ENCODE data around the gene NTRK3. TPM values are rescaled to one million over a fixed set of nuclear protein-coding genes. Genes with fewer than 3 reads are reported as not detected.

Gene NTRK3
- total RNA-seq, 3 donors from 2014 or later (not counting 1 experiment from before 2014, with no cell fraction given) = not detected

DNA sequence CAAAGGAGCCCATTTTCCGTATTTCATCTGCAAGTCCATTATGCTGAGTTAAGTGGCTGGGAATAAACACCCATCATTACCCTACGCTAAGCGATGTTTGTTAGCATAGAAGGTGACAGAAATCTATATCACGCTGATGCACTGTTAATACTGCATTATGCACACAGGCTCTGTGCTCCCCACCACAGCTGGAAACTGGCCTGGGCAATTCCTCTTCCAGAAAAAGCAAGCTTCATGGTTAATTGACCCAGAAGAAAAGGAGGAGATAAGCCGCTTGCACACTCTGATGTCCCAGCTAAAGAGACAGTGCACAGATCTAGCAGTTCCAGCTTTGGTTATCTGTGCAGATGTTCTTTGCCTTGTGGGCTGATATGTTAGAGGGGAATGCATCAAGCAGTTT, 232.6 kb downstream of the NTRK3 start:
- Mint-ChIP-seq H3K4me3 (no peak overlapping the region), H3K36me3 (no peaks in the 10 kb centered on the region), H3K9me3 (peaks cover 4 to 6% of the 10 kb centered on the region in 2 donors), H3K27me3 (ENCODE audit: low read depth in 2 of 2) (no peaks in the 10 kb centered on the region), H3K27ac (no peak overlapping the region), H3K4me1 (no peaks in the 10 kb centered on the region)
- no peak for DNase-seq
- Histone ChIP-seq H3K36me3 (ENCODE audit: control insufficient read depth, insufficient read depth, low read length) (no peaks in the 10 kb centered on the region), H3K4me1 (ENCODE audit: control insufficient read depth, insufficient read depth, low read length) (no peaks in the 10 kb centered on the region), H3K27me3 (ENCODE audit: control insufficient read depth, insufficient read depth, low read length) (no peaks in the 10 kb centered on the region), H3K9me3 (ENCODE audit: control insufficient read depth, insufficient read depth, low read length) (no peaks in the 10 kb centered on the region), H3K27ac (ENCODE audit: low read length) (no peak overlapping the region), H3K4me3 (ENCODE audit: low read length) (no peak overlapping the region)
- ATAC-seq = no peak
- WGBS (ENCODE audit: insufficient coverage) = 92% methylated on average over 5 of the region's 5 CpGs
- TF ChIP-seq, protein P1, sequence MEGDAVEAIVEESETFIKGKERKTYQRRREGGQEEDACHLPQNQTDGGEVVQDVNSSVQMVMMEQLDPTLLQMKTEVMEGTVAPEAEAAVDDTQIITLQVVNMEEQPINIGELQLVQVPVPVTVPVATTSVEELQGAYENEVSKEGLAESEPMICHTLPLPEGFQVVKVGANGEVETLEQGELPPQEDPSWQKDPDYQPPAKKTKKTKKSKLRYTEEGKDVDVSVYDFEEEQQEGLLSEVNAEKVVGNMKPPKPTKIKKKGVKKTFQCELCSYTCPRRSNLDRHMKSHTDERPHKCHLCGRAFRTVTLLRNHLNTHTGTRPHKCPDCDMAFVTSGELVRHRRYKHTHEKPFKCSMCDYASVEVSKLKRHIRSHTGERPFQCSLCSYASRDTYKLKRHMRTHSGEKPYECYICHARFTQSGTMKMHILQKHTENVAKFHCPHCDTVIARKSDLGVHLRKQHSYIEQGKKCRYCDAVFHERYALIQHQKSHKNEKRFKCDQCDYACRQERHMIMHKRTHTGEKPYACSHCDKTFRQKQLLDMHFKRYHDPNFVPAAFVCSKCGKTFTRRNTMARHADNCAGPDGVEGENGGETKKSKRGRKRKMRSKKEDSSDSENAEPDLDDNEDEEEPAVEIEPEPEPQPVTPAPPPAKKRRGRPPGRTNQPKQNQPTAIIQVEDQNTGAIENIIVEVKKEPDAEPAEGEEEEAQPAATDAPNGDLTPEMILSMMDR (IDR thresholded peaks at IDR 0.05) = no peak
- intact Hi-C loops (cut with micrococcal nuclease) = no loop called here

DNA sequence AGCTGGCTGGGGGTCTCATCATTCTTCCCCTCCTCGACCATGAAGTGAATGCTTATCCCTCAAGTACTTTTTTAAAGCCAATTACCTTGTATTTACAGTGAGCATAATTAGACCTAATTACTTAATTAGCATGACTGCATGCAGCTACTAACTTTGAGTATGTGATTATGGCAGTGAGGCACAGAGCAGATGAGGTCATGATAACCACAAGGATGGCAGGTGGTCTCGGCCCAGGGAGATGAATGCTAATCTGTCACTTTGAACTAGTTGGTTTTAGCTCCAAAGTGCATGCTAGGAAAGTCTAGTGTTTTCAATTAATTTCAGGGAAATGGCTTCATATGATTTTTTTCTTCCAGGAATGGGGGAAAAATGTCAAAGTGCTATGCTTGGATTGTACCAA, 233.8 kb downstream of the NTRK3 start:
- no peak overlapping the region for H3K27ac Mint-ChIP-seq
- H3K4me3 ChIP-seq (ENCODE audit: low read length) = no peak overlapping the region
- intact Hi-C loops (cut with micrococcal nuclease) = no loop called here
- H3K9me3 Mint-ChIP-seq = peaks cover 4% of the 10 kb centered on the region in 2 donors
- no peak overlapping the region for H3K4me3 Mint-ChIP-seq
- ATAC-seq = no peak
- H3K36me3 Mint-ChIP-seq = no peaks in the 10 kb centered on the region
- 80% methylated on average over 2 of the region's 2 CpGs for WGBS (ENCODE audit: insufficient coverage)
- DNase-seq = no peak
- H3K9me3 ChIP-seq (ENCODE audit: control insufficient read depth, insufficient read depth, low read length) = no peaks in the 10 kb centered on the region
- no peaks in the 10 kb centered on the region for H3K4me1 Mint-ChIP-seq
- no peaks in the 10 kb centered on the region for H3K27me3 Mint-ChIP-seq (ENCODE audit: low read depth in 2 of 2)
- no peaks in the 10 kb centered on the region for H3K27me3 ChIP-seq (ENCODE audit: control insufficient read depth, insufficient read depth, low read length)
- TF ChIP-seq, protein P1 (IDR thresholded peaks at IDR 0.05) = no peak
- no peaks in the 10 kb centered on the region for H3K4me1 ChIP-seq (ENCODE audit: control insufficient read depth, insufficient read depth, low read length)
- no peaks in the 10 kb centered on the region for H3K36me3 ChIP-seq (ENCODE audit: control insufficient read depth, insufficient read depth, low read length)
- H3K27ac ChIP-seq (ENCODE audit: low read length) = no peak overlapping the region

DNA sequence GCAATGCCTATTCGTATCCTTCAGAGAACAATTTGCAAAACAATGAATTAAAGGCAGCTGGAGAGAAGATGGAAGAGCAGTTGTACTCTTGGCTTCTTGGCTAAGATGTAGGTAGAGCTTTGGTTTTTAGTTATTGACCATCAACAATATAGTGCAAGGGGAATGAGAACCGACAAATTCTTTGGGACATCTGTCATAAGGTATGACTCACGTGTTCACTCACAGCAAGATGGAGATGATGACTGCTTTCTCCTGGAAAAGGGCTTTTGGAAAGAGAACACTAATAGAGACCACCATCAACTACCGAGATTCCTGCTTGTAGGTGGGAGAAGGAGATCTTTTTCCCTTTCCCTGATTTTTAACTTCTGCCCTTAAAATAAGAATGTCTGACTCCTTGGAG, 234.9 kb downstream of the NTRK3 start:
- TF ChIP-seq, protein P1 (IDR thresholded peaks at IDR 0.05) = no peak
- no peak overlapping the region for H3K4me3 ChIP-seq (ENCODE audit: low read length)
- no peak for ATAC-seq
- Mint-ChIP-seq H3K4me3 (no peak overlapping the region), H3K4me1 (no peaks in the 10 kb centered on the region), H3K27me3 (ENCODE audit: low read depth in 2 of 2) (no peaks in the 10 kb centered on the region), H3K9me3 (peaks cover 3% of the 10 kb centered on the region in 2 donors), H3K36me3 (no peaks in the 10 kb centered on the region), H3K27ac (no peak overlapping the region)
- no peaks in the 10 kb centered on the region for H3K36me3 ChIP-seq (ENCODE audit: control insufficient read depth, insufficient read depth, low read length)
- 84% methylated on average over 3 of the region's 4 CpGs for WGBS (ENCODE audit: insufficient coverage)
- no peaks in the 10 kb centered on the region for H3K27me3 ChIP-seq (ENCODE audit: control insufficient read depth, insufficient read depth, low read length)
- intact Hi-C loops (cut with micrococcal nuclease) = no loop called here
- H3K27ac ChIP-seq (ENCODE audit: low read length) = no peak overlapping the region
- no peaks in the 10 kb centered on the region for H3K9me3 ChIP-seq (ENCODE audit: control insufficient read depth, insufficient read depth, low read length)
- H3K4me1 ChIP-seq (ENCODE audit: control insufficient read depth, insufficient read depth, low read length) = no peaks in the 10 kb centered on the region
- DNase-seq = no peak

DNA sequence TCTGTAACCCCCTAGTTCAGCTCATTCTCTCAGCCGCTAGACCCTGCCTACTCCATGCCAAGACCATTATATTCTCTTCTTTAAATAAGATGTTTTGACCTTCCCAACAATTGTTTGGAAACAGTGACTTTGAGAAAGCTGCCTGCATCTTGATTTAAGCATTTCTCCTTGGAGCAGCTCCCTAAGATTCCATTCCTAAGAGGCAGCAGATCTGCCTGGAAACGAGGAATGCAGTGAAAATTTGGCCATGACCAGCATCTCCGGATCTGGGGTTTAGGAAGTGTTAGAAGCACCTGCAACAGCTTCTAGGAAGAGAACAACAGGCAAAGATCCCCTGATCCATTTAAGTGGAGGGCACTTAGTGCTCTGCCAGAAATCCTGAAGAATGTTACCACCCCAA, 235.7 kb downstream of the NTRK3 start:
- Histone ChIP-seq H3K4me1 (ENCODE audit: control insufficient read depth, insufficient read depth, low read length) (no peaks in the 10 kb centered on the region), H3K36me3 (ENCODE audit: control insufficient read depth, insufficient read depth, low read length) (no peaks in the 10 kb centered on the region), H3K4me3 (ENCODE audit: low read length) (no peak overlapping the region), H3K27ac (ENCODE audit: low read length) (no peak overlapping the region), H3K27me3 (ENCODE audit: control insufficient read depth, insufficient read depth, low read length) (no peaks in the 10 kb centered on the region), H3K9me3 (ENCODE audit: control insufficient read depth, insufficient read depth, low read length) (no peaks in the 10 kb centered on the region)
- H3K9me3 Mint-ChIP-seq = peaks cover 3% of the 10 kb centered on the region in 2 donors
- intact Hi-C loops (cut with micrococcal nuclease) = no loop called here
- TF ChIP-seq, protein P1 (IDR thresholded peaks at IDR 0.05) = no peak
- WGBS (ENCODE audit: insufficient coverage) = 94% methylated on average over 3 of the region's 3 CpGs
- H3K27me3 Mint-ChIP-seq (ENCODE audit: low read depth in 2 of 2) = no peaks in the 10 kb centered on the region
- H3K36me3 Mint-ChIP-seq = no peaks in the 10 kb centered on the region
- no peak overlapping the region for H3K27ac Mint-ChIP-seq
- H3K4me1 Mint-ChIP-seq = no peaks in the 10 kb centered on the region
- ATAC-seq (no peak), DNase-seq (no peak)
- no peak overlapping the region for H3K4me3 Mint-ChIP-seq
